GM18526 (cell line): ENCODE results near the gene LRCH1.

Experiments used
- POLR2A ChIP-seq: IDR thresholded peaks from 3 replicates; pipeline ENCODE4 v1.6.1; 2011; ENCODE audit not compliant: insufficient read length; ENCODE audit errors: extremely low read depth

LRCH1 gene, protein sequence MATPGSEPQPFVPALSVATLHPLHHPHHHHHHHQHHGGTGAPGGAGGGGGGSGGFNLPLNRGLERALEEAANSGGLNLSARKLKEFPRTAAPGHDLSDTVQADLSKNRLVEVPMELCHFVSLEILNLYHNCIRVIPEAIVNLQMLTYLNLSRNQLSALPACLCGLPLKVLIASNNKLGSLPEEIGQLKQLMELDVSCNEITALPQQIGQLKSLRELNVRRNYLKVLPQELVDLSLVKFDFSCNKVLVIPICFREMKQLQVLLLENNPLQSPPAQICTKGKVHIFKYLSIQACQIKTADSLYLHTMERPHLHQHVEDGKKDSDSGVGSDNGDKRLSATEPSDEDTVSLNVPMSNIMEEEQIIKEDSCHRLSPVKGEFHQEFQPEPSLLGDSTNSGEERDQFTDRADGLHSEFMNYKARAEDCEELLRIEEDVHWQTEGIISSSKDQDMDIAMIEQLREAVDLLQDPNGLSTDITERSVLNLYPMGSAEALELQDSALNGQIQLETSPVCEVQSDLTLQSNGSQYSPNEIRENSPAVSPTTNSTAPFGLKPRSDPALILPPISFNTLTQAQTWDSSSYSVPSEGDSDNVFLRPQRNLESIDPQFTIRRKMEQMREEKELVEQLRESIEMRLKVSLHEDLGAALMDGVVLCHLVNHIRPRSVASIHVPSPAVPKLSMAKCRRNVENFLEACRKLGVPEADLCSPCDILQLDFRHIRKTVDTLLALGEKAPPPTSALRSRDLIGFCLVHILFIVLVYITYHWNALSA

DNA sequence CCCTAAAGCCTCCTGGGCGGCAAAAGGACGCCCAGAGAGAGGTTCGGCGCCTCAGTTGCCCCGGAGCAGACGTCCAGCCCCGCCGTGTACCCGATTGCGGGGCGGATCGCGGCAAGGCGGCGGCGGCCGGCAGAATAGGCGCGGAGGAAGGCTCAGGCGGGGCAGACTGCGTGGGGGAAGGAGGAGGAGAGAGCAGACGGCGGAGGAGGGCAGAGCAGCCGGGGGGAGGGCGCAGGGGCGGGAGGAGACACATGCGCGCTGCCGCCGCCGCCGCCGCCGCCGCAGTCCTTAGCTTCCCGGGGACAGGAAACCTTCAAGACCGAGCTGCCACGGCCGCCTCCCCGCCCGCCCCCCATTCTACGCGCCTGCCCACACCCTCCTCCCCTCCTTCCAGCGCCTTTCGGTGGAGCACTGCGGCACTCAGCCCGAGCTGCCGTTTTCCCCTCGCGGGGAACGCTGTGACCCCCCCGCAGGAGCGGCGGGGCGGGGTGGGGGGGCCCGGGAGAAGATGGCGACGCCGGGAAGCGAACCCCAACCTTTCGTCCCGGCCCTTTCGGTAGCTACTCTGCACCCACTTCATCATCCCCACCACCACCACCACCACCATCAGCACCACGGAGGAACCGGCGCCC is at the start of gene LRCH1:
Gene LRCH1, plus strand, starts transcription at position 282 of the 632 bp plus-strand sequence. Its CDS starts 227 bp downstream, at position 509.
- TF ChIP-seq POLR2A, result peak; percentile 55

DNA sequence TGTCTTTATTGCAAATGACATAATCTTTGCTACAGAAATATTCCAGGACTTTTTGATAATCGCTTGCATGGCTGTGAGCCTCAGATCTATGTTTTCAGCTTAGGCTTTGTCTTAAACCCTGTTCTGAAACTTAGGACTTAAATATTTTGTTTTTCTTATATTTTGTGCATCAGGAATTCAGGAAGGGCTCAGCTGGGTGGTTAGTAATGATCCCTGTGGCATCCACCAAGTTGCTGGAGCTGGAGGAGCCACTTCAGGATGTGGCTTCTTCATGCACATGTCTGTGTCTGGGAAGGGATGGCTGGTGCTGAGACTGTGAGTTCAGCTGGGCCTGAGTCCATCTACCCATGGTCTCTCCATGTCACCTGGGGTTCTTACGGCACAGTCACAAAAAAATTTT is 48.9 kb upstream of the LRCH1 start:
- no peak for TF ChIP-seq POLR2A

DNA sequence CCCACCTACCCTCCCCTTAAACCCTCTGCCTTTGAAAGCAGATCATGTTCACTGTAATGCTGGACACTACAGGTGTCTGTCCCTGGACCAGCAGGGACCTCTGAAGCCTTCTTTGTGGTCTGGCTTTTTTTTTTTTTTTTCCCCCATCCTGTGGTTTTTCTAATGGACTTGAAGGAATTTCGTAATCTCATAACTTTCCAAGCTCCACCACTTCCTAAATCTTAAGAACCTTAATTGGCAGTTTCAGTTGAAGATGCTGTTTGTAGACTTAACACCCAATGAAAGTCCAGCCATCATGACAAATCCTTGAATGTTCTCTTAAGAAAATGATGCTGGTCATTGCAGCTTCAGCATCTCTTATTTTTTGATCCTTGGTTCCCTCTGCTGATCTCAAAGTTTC is 45.0 kb upstream of the LRCH1 start:
- no peak for TF ChIP-seq POLR2A

DNA sequence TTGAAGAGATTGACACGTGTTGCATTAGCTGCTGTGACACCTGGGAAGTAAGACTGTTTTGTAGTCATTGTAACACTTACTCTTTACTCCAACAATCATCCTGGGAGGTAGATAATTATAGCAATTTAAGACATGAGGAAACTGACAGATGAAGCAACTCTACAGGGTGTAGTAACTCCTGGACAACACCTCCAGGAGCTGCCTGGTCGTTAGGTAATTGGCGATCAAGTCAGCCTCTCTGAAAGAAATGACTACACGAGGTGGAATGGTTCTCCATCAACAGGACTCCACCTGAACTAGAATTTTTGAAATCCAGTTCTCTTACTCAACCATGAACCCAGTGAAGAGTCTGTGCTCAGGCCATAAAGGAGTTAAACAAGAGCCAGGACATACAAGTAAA is 43.0 kb upstream of the LRCH1 start:
- no peak for TF ChIP-seq POLR2A

DNA sequence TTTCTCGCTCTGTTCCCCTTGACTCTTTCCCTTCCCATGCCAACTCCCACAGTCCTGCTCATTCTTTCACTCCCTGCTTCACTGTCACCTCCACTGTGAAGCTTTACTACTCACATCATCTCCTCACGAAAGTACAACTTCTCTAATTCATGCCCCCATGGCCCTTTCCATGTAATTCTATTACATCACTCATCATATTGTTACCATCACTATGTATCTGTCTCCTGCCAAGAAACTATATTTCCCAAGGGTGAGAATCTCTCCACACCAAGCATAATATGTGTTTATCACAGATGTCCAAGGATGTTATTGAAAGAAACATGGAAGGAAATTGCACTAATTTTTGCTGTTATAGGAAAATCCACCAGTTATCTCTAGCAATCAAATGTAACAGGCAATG is 37.2 kb upstream of the LRCH1 start:
- no peak for TF ChIP-seq POLR2A

DNA sequence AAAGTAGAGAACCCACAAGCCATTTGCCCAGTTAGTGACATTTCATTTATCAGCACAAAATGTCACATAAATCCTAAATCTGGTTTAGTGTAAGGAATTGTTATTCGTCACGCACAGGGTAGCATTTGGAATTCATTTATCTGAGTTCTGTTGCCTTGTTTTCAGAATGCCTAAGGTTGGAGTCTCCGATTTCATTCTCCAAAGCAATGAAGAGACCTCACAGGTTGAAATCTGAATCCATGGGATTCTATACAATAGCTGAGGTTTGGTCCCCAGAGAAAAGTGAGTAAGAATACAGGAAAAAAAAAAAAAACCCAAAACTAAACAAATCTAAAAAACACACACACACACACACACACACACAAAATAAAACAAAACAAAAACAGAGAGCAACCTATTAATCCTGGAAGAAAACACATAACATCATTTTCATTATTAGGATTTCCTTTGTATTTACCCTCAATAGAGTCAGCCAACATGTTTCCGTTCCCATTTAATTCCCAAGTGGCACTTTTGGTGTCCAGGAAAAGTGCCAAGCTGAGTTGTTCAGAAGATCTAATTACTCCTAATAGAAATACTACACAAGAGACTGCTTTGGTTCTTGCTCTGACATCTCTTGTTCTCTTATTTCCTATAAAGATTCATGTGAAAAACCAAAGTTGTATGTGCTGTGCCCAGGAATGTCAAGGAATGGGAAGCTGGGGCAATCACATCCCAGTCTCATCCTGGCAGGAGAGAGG is 36.2 kb upstream of the LRCH1 start:
- no peak for TF ChIP-seq POLR2A

DNA sequence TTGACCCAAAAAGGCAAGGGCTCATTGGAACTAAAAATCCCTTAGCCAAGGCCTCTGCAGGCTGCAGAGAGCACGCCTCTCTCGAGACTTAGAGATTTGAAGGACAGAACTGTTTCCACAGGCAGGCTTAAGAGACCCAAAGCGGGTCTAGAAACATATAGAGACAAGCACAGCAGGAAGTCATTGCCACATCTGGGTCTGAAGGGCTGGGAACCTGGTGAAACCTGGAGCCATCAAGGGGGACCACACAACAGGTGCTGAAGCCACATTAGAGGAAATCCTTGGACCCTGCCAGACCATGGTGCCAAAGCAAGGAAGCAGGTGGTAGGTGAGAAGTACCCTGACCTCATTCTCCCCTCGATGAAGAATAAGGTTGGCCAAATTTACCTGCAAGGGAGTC is 33.8 kb upstream of the LRCH1 start:
- no peak for TF ChIP-seq POLR2A

DNA sequence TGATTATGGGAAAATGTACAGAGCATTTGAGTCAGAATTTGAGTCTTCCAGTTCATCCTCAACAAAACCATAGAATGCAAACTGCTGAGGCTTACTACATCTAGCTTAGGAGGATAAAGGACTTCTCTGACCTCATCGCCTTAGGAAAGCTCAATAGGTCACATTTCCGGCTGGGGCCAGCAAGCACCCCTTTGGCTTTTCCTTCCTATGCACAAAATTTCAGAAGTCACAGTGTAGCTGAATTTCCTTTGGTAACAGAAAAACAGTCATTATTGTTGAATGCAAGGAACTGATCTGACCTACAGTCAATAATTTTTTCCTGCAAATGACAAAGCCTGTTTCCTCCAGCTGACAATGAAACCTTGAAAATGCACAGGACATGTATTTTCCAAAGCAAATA is 32.8 kb upstream of the LRCH1 start:
- no peak for TF ChIP-seq POLR2A

DNA sequence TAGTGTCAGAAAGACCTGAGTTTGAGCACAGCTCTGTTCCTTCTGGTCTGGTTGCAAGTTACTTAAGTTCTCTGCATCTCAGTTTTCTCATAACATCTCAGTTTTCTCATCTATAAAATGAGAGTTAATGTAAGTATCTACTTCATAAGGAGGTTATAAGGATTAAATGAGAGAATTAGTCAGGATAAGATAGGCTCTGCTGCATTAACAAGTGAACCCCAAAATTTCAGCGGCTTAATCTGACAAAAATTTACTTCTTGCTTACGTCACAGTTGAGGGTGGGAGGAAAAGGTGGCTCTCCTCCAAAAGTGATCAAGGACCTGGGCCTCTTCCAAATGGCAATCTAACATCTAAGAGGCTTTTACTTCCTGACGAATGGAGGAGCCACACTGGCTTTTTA is 31.5 kb upstream of the LRCH1 start:
- TF ChIP-seq POLR2A, result no peak

DNA sequence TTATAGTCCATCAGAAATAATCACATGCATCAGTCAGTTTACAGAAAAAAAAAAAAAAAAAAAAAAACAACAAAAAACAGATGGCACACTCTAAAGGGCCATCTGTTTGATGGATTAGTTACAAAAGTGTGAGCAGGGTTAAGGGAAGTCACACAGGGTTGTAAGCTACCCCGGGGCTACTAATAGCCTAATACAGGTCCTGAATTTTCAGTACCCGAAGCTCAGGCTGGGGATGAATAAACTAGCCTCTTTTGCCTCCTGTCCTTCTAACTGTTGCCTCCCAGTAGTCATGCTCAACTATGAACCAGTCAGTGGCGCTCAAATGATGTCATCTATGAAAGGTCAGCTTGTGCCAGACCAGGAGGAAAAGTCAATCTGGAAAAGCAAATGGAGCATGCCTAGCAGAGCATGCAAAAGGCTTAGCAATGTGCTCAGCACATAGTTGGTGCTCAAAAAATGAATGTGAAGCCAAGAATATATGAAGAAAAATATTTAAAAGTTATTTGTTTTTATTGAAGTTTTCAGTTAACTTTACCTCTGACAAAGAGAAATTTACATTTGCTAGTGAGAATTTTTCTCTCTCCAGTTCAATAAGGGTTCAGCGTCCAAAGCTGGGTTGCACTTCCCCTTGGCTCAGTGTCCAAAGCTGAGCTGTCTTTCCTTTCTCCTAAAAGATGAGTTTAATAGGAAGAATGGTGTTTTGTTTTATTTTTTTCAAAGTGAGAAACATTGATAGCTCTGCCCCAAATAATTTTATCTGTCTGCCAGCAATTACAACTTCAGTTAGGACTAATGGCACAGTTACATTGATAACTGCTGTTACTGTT is 30.8 kb upstream of the LRCH1 start:
- TF ChIP-seq POLR2A, result no peak

DNA sequence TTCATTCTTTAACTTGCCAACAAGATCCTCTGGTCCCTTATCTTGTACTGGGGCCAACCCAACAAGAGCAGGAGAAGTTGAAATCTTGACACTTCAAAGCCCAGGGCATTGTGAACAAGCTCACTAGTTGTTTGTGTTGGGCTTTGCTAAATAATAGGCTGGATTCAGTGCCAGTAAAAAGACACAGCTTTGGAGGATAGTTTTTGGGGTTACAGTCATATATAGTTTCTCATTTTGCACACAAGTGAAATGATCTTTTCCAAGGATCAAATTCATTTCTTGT is 30.3 kb upstream of the LRCH1 start:
- TF ChIP-seq POLR2A, result no peak

DNA sequence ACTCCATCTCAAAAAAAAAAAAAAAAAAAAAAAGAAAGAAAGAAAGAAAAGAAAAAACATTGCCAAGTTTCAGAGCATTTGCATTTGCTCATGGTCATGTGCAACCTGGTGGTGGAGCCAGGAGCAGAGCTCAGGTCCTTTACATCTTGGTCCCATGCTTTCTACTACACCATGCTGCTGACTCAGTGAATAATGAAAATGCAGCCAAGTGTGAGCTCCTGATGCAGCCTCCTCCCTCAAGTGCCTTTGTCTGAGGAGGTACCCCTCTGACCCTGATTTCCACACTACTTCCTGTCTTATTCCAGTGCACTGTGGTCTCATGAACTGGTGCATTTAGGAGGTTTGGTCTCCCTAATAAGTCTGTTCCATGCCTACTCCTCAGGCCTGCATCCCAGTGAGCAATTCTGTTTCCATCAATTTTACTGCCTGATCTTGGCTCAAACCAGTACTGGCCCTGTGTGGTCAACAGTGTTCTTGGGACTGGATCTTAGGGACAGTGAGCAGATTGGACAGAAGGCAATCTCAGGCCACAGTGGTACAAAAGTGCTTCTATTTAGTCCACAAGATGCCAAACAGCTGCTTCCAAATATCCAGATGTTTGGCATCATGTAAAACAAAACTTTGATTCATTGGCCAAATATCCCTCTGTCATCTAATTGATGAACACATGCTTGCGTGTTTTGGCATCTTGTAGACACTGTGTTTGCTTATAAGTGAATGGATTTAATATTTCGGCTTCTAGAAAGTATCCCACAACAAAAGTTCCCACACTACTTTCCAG is 28.8 kb upstream of the LRCH1 start:
- no peak for TF ChIP-seq POLR2A

DNA sequence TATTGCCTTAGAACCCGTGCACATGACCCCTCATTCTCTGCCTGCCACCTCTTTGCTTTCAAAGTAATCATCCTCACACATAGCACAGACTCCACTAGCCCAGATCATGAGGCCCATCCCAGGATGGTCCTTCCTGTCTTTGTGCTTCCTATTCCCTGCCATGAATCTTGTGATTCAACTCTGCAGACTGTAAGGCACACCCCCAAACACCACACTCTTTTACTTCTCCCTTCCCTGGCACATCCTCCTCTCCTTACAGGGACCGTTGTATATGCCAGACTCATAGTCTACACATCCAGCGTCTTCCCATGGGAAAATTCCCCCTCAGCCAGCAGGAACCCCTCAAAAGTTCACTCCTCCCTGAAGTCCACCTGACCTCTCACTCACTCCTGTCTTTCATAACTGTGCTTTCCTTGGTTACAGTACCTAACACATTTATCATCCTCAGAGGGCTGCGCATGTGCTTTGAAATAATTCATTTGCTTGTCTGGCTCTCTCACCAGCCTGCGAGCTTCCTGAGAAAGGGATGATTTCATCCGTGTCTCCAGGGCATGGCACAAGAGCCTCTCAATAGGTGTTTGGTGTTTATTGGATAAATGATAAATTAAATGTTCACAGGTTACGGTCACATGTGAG is 26.8 kb upstream of the LRCH1 start:
- no peak for TF ChIP-seq POLR2A
